AG04450 (cell line): Measurements from ENCODE around the gene CHD6. TPM values are rescaled to one million over a fixed set of nuclear protein-coding genes. Genes with fewer than 3 reads are reported as not detected.

Experiments
- CTCF ChIA-PET: fragments of 300-600, 350-600 bp; formaldehyde crosslinking; extraction: SDS; loops from one replicate; lab custom pipeline; 2022; ENCODE audit warnings: antibody characterized with exemption, inconsistent platforms; lab: Charles Lee
- POLR2A ChIA-PET: fragments of 350-600 bp; formaldehyde crosslinking; extraction: SDS; loops from one replicate; lab custom pipeline; 2021; ENCODE audit warnings: antibody characterized with exemption, inconsistent platforms; lab: Yijun Ruan, JAX
- DNase-seq: peaks from one replicate; pipeline ENCODE4 v3.0.0-alpha.2; 2011; ENCODE audit warnings: low read depth, low spot score
- H3K27ac ChIP-seq: one replicate; pipeline ENCODE4 v1.5.1; 2012; ENCODE audit warnings: low read depth, low read length, control low read depth
- H3K27me3 ChIP-seq: one replicate; pipeline ENCODE4 v1.6.0; 2012; ENCODE audit warnings: low read length; ENCODE audit not compliant: control insufficient read depth, insufficient read depth
- H3K4me3 ChIP-seq: 2 replicates; pipeline ENCODE4 v1.5.1; 2011; ENCODE audit warnings: mild to moderate bottlenecking, low read depth, low read length, control low read depth
- H3K9me3 ChIP-seq: 2 replicates; pipeline ENCODE4 v1.5.1; 2012; ENCODE audit warnings: low read length; ENCODE audit not compliant: control insufficient read depth, insufficient read depth
- polyA plus RNA-seq: library from polyadenylated mRNA; depleted of rRNA; stranded (reverse); fragments of >200 nt; gene quantifications from 2 replicates; pipeline ENCODE4 v1.2.3, GENCODE V29; 2011
- TF ChIP-seq, protein P1 (sequence below): IDR thresholded peaks from 2 replicates; pipeline ENCODE4 v1.5.1; 2011; ENCODE audit warnings: low read depth, low read length, control low read depth, inconsistent platforms

Gene CHD6
- polyA plus RNA-seq, 1 experiment = 21.7 TPM

- no peak overlapping the region for H3K27ac ChIP-seq
- DNase-seq = no peak
- TF ChIP-seq, protein P1, sequence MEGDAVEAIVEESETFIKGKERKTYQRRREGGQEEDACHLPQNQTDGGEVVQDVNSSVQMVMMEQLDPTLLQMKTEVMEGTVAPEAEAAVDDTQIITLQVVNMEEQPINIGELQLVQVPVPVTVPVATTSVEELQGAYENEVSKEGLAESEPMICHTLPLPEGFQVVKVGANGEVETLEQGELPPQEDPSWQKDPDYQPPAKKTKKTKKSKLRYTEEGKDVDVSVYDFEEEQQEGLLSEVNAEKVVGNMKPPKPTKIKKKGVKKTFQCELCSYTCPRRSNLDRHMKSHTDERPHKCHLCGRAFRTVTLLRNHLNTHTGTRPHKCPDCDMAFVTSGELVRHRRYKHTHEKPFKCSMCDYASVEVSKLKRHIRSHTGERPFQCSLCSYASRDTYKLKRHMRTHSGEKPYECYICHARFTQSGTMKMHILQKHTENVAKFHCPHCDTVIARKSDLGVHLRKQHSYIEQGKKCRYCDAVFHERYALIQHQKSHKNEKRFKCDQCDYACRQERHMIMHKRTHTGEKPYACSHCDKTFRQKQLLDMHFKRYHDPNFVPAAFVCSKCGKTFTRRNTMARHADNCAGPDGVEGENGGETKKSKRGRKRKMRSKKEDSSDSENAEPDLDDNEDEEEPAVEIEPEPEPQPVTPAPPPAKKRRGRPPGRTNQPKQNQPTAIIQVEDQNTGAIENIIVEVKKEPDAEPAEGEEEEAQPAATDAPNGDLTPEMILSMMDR = no peak
- no peaks in the 10 kb centered on the region for H3K9me3 ChIP-seq
- H3K27me3 ChIP-seq = no peaks in the 10 kb centered on the region
- ChIA-PET POLR2A (no interaction called here), CTCF (no interaction called here)
- H3K4me3 ChIP-seq = no peak overlapping the region
These were observed 151.0 kb downstream of the CHD6 start for GRCh38 chr20:41467220-41467619.

GRCh38 chr20:41463567-41463966 is 154.6 kb downstream of the CHD6 start:
- no peaks in the 10 kb centered on the region for H3K27me3 ChIP-seq
- POLR2A ChIA-PET = no interaction called here
- TF ChIP-seq, protein P1 = no peak
- H3K27ac ChIP-seq = no peak overlapping the region
- CTCF ChIA-PET = interaction anchor here (1.4 kb wide), 1 partner anchor 10 kb away, joined by 6 read pairs; no protein-coding TSS in a partner anchor
- 0 out of 2 replicates have a peak, but pooled peaks cover 6% of the 10 kb centered on the region for H3K9me3 ChIP-seq
- H3K4me3 ChIP-seq = no peak overlapping the region
- no peak for DNase-seq

DNA sequence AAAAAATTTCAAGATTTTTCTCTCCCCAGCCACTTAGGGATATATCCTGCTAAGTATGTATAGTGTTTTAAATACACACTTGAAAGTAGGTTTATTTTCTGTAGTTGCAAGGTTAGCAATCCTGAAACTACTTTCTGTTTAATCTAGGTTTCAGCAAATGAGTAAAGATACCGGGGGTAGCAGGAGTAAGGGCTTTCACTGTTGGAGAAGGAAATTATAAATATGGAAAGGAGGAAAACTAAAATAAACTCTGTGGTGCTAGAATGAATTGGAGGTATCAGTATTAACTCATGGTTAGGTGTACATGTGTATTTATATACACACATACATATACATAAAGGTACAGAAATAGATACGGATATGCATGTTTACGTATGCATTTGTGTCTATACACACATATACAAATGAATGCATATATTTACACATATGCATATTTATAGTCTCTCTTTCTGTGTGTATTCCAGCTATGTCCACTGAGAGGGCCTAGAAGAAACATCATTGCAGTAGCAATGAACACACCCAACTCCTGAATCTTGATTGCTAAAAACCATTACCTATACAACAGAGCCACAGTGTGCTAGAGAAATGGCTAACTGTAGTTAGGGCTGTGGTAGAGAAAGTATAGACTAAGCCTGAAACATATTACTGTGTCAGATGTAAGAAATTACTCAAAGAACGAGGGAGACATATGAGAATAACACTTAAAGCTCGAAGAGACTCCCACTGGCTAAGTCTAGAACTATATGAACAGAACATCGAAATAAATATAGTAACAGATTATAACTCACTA is 155.6 kb downstream of the CHD6 start:
- TF ChIP-seq, protein P1 = no peak
- Histone ChIP-seq H3K27ac (no peak overlapping the region), H3K9me3 (0 out of 2 replicates have a peak, but pooled peaks cover 6% of the 10 kb centered on the region), H3K4me3 (no peak overlapping the region), H3K27me3 (no peaks in the 10 kb centered on the region)
- ChIA-PET CTCF (interaction anchor here (0.6 to 1.4 kb wide), 2 partner anchors 9 to 11 kb away, joined by 3 to 6 read pairs; no protein-coding TSS in a partner anchor), POLR2A (no interaction called here)
- DNase-seq = no peak

GRCh38 chr20:41458761-41459160 is 159.4 kb downstream of the CHD6 start:
- H3K27ac ChIP-seq = no peak overlapping the region
- DNase-seq = no peak
- ChIA-PET POLR2A (no interaction called here), CTCF (no interaction called here)
- no peaks in the 10 kb centered on the region for H3K27me3 ChIP-seq
- no peak overlapping the region for H3K4me3 ChIP-seq
- H3K9me3 ChIP-seq = 0 out of 2 replicates have a peak, but pooled peaks cover 6% of the 10 kb centered on the region
- TF ChIP-seq, protein P1 = no peak

DNA sequence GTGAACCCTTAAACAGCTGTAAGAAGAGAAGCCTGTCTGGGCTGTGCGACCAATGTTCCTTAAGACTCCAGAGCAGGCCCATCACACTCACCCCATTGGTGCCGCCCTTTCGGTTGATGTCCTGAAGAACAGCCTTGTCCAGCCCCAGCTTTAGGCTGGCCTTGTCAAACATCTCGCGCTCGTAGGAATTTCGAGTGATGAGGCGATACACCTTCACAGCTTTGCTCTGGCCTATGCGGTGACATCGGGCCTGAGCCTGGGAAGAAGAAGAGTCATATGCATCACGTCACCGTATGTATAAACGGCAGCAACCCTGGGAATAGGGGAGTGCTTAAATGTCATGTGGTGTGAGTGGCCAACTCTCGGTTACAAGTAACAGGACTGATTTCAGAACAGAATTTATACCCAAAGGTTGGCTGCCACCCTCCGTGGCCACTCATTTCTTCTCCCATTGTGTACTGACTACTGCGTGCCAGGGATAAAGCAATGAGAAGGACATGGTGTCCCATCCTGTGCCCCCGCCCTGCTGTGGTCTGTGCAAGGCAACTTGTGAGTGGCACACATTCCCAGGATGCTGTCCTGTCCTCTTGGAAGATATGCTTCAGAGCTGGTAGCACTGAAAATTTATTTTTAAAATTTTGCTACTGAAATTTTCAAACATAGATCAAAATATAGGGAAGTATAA is 160.9 kb downstream of the CHD6 start:
- POLR2A ChIA-PET = interaction anchor here (1.0 kb wide), 1 partner anchor 161 kb away, joined by 3 read pairs; the partner anchor contains the start of gene CHD6
- no peaks in the 10 kb centered on the region for H3K27me3 ChIP-seq
- peak overlapping the region; percentile 47 for H3K27ac ChIP-seq
- no peak for DNase-seq
- H3K4me3 ChIP-seq = no peak overlapping the region
- 0 out of 2 replicates have a peak, but pooled peaks cover 6% of the 10 kb centered on the region for H3K9me3 ChIP-seq
- TF ChIP-seq, protein P1 = no peak
- CTCF ChIA-PET = no interaction called here
